Bronchial epithelial cell (primary cell): ENCODE measurements around the gene RAB1B. TPM values are rescaled to one million over a fixed set of nuclear protein-coding genes. Genes with fewer than 3 reads are reported as not detected.
A peak's percentile ranks its signal among the peaks of the same experiment; 100 is the strongest.

ENCODE experiments used
- DNase-seq: peaks from one replicate; pipeline ENCODE4 v3.0.0-alpha.2; 2010; ENCODE audit warnings: low read depth
- FAIRE-seq: peaks from 2 replicates; lab custom pipeline; 2011; peaks lifted over from hg19 to GRCh38; lab: Jason Lieb, UNC
- H3K27me3 ChIP-seq: 2 replicates; pipeline ENCODE4 v1.5.1; 2011; ENCODE audit warnings: low read length; ENCODE audit not compliant: control insufficient read depth, insufficient read depth
- H3K36me3 ChIP-seq: 2 replicates; pipeline ENCODE4 v1.5.1; 2011; ENCODE audit warnings: low read length; ENCODE audit not compliant: control insufficient read depth, insufficient read depth
- H3K4me3 ChIP-seq: 2 replicates; pipeline ENCODE4 v1.5.1; 2011; ENCODE audit warnings: mild to moderate bottlenecking, low read depth, low read length, control low read depth
- total RNA-seq: library from RNA; depleted of rRNA; stranded (reverse); fragments of >200 nt; gene quantifications from 2 replicates; pipeline ENCODE4 v1.2.1, GENCODE V29; 2014
- TF ChIP-seq, protein P1 (sequence below): IDR thresholded peaks from 2 replicates; pipeline ENCODE4 v1.5.1; 2011; ENCODE audit warnings: mild to moderate bottlenecking, moderate library complexity, low read length, control low read depth, inconsistent platforms; ENCODE audit not compliant: insufficient read depth, severe bottlenecking

RAB1B gene
- total RNA-seq, 1 donor from 2014 or later, result 54.5 TPM

DNA sequence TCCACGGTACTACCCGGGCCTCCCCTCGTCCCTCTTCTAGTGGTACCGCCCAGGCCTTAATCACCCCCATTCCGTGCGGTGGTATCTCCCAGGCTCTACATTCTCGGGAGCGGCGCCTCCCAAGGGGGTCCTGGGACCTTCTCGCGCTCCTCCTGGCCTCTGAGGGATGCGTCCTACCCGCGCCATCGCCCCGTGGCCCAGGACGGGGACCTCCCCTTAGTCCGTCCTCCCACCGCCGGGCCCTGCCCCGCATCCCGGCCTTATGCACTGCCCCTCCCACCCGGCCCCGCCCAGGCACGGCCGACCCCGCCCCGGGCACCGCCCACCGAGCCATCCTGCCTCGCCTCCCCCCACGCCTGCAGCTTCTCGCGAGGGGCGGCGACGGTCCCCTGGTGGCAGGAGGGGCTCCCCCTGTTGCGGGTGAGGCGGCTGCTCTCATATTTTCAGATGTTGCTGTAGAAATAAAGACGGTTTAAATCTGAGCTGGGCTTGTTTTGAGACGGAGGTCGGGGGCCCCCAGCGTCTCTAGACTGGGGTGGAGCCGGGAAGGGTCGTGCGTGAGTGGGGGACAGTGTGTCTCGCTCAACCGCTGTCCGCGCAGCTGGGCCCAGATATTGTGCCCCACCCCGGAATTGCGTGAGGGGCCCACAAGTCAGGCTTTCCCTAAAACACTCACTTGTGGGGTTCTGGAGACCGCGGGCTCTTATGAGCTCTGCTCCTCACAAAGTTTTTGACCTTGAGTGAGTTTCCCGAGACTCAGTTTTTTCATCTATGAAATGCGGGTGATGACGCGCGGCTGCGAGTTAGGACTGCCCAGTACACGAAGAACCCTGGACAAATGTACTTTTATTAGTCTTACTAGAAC, 828 bp upstream of the RAB1B start:
- DNase-seq (peak; percentile 48), FAIRE-seq (no peak)
- TF ChIP-seq, protein P1, sequence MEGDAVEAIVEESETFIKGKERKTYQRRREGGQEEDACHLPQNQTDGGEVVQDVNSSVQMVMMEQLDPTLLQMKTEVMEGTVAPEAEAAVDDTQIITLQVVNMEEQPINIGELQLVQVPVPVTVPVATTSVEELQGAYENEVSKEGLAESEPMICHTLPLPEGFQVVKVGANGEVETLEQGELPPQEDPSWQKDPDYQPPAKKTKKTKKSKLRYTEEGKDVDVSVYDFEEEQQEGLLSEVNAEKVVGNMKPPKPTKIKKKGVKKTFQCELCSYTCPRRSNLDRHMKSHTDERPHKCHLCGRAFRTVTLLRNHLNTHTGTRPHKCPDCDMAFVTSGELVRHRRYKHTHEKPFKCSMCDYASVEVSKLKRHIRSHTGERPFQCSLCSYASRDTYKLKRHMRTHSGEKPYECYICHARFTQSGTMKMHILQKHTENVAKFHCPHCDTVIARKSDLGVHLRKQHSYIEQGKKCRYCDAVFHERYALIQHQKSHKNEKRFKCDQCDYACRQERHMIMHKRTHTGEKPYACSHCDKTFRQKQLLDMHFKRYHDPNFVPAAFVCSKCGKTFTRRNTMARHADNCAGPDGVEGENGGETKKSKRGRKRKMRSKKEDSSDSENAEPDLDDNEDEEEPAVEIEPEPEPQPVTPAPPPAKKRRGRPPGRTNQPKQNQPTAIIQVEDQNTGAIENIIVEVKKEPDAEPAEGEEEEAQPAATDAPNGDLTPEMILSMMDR, result no peak
- H3K4me3 ChIP-seq, result peak overlapping the region; percentile 90
- H3K27me3 ChIP-seq, result no peaks in the 10 kb centered on the region
- H3K36me3 ChIP-seq, result peaks cover 25% of the 10 kb centered on the region

DNA sequence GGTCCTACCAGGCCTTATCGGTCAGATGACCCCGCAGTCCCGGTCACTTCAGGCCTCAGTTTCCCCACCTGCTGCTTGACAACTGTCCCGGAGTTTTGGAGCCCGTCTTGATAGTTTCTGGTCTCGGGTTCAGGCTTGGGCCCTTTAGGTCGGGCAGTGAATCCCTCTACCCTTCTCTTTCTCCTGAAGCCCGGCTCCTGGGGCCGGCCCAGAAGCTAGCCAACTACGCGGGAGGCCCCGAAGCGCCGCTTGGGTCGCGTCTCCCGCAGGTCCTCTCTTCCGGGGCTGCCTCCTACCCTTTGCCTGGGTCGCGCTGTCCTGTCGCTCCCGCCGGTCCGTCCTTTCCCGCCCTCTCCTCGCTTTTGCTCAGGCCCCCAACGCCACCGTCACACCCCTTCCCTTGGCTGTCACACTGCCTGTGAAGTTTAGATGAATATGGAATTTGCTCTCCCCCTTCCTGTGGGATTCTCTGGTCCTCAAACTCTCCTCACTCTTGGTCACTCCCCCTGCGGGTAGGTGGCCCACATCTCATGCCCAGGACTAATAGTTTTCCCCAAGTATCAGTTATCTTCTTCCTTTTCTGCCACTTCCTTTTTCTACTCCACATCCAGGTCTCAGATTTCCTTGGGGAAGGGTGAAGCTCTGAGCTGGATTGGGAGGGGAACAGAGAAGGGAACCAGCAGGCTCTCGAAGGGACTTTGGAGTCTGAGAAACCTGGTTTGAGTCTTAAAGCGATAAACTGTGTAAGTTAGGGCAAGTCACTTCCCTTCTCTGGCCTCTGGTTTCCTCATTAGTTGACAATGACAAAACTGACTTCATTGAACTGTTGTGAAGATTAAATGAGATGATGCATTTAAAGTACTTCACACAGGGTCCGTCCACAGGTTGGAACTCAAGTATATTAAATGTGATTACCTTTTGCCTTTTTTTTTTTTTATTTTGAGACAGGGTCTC, 790 bp downstream of the RAB1B start:
- Histone ChIP-seq H3K27me3 (no peaks in the 10 kb centered on the region), H3K36me3 (peaks cover 28% of the 10 kb centered on the region), H3K4me3 (peak overlapping the region; percentile 90)
- FAIRE-seq (no peak), DNase-seq (no peak)
- TF ChIP-seq, protein P1, result no peak

DNA sequence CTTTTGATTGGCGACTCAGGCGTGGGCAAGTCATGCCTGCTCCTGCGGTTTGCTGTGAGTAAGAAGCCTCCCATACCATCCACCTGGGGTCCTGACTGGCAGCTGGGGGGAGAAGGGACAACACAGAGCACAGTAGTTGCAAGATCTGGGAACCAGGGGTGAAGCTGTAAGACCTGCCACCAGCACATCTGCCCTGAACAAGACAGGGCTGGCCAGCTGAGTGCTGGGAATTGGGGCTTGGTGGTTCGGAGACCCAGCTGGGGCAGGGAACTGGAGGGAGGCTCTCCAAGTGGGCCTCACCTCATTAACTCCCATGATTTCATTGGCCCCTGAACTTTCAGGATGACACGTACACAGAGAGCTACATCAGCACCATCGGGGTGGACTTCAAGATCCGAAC, 3.4 kb downstream of the RAB1B start:
- Histone ChIP-seq H3K36me3 (peaks cover 22% of the 10 kb centered on the region), H3K4me3 (no peak overlapping the region), H3K27me3 (no peaks in the 10 kb centered on the region)
- no peak for DNase-seq
- FAIRE-seq, result peak; percentile 40
- TF ChIP-seq, protein P1, result no peak

DNA sequence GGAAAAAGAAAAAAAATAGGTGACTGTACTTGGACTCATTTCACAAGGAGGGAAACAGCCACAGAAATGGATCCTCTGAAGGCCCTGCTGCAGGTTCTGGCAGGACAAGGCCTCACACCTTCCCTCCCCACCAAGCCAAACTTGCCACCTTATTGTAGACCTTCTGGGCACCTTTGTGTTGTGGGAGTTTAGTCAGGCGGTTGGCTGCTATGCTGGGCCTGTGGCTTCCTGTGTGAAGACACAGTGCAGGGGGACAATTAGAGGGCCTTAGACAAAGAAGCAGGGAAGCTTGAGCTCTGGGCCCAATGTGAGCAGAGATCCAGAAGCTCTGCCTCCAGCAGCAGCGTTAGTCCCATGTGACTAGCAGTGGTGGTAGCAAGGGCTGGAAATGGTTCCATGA, 4.2 kb downstream of the RAB1B start:
- H3K36me3 ChIP-seq, result peaks cover 22% of the 10 kb centered on the region
- DNase-seq, result no peak
- no peak for FAIRE-seq

DNA sequence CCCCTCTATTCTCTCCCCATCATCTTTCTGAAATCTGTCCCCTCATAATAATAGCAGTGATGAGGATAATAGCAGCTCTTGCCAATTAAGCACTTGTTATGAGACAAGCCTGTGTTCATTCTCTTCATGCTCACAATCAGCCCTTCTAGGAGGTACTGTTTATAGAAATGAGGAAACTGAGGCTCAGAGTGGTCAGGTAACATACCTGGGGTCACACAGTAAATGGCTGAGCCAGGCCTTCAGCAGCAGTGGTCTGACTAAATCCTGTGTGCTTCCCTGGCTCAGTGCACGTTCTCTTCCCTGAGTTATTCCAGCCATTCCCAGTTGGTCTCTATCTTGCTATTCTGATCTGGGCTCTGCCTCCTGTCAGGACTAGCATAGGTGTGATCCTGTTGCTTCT, 5.8 kb downstream of the RAB1B start:
- DNase-seq (no peak), FAIRE-seq (no peak)
- no peak overlapping the region for H3K4me3 ChIP-seq
- peaks cover 22% of the 10 kb centered on the region for H3K36me3 ChIP-seq
- no peaks in the 10 kb centered on the region for H3K27me3 ChIP-seq
- TF ChIP-seq, protein P1, result no peak

More for the DNA sequence above, 4.2 kb downstream of the RAB1B start:
- Histone ChIP-seq H3K27me3 (no peaks in the 10 kb centered on the region), H3K4me3 (no peak overlapping the region)
- TF ChIP-seq, protein P1, result no peak
